B cell (primary cell): ENCODE results near the gene ERBIN.
"Not testable (repeated sequence)": the region's sequence is repeated elsewhere in the genome, so short reads cannot be mapped to it uniquely, and the experiment has no call there.

Experiments
- CTCF ChIP-seq: fragments of 200-600 bp; IDR thresholded peaks from one replicate; pipeline ENCODE4 v1.8.0; 2022; ENCODE audit warnings: antibody characterized with exemption, mild to moderate bottlenecking
- EZH2 ChIP-seq: IDR thresholded peaks from 2 replicates; pipeline ENCODE4 v1.6.1; 2012; ENCODE audit warnings: borderline replicate concordance, low read depth, mild to moderate bottlenecking, moderate library complexity, low read length; ENCODE audit not compliant: insufficient read depth, poor library complexity, severe bottlenecking

GRCh38 chr5:66063061-66063460 lies 136.7 kb downstream of the ERBIN start:
- not testable (repeated sequence) for TF ChIP-seq EZH2, CTCF
